Measurements from ENCODE around the gene FNDC3B. TPM values are rescaled to one million over a fixed set of nuclear protein-coding genes. Genes with fewer than 3 reads are reported as not detected.

The FNDC3B gene
- total RNA-seq, 4 donors from 2014 or later, result 23.9 to 61.9 (median 37.0) TPM

DNA sequence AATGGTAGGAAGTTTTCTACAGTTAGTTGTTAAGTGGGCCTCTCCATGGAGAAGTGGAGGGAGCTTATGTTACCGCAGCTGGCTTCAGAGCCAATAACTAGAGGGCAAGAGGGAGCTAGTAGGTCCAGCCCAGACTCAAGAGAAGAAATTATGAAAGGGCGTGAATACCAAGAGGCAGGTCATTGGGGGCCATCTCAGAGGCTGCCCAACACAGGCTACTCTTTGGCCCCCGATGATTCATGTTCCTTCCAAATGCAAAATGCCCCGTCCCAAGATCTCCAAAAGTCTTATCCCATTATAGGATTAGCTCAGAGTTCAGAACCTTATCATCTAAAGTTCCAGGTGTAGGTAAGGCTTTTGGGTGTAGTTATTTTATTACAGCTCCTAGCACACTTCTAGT, 94.5 kb downstream of the FNDC3B start:
- no peaks in the 10 kb centered on the region for H3K9me3 ChIP-seq
- H3K27me3 ChIP-seq, result no peaks in the 10 kb centered on the region
- WGBS, result 100% methylated on average over 4 of the region's 4 CpGs
- no peak overlapping the region for H3K4me3 ChIP-seq
- H3K27ac ChIP-seq, result no peak overlapping the region
- H3K36me3 ChIP-seq, result no peaks in the 10 kb centered on the region
- TF ChIP-seq POLR2A (IDR thresholded peaks at IDR 0.05) (no peak), POLR2AphosphoS5 (IDR thresholded peaks at IDR 0.05) (no peak), EP300 (IDR thresholded peaks at IDR 0.05) (no peak)
- TF ChIP-seq, protein P1, sequence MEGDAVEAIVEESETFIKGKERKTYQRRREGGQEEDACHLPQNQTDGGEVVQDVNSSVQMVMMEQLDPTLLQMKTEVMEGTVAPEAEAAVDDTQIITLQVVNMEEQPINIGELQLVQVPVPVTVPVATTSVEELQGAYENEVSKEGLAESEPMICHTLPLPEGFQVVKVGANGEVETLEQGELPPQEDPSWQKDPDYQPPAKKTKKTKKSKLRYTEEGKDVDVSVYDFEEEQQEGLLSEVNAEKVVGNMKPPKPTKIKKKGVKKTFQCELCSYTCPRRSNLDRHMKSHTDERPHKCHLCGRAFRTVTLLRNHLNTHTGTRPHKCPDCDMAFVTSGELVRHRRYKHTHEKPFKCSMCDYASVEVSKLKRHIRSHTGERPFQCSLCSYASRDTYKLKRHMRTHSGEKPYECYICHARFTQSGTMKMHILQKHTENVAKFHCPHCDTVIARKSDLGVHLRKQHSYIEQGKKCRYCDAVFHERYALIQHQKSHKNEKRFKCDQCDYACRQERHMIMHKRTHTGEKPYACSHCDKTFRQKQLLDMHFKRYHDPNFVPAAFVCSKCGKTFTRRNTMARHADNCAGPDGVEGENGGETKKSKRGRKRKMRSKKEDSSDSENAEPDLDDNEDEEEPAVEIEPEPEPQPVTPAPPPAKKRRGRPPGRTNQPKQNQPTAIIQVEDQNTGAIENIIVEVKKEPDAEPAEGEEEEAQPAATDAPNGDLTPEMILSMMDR (IDR thresholded peaks at IDR 0.05), result no peak
- no peak for DNase-seq (ENCODE audit: low spot score in 2 of 2)
- peaks cover 71% of the 10 kb centered on the region for H3K4me1 ChIP-seq

DNA sequence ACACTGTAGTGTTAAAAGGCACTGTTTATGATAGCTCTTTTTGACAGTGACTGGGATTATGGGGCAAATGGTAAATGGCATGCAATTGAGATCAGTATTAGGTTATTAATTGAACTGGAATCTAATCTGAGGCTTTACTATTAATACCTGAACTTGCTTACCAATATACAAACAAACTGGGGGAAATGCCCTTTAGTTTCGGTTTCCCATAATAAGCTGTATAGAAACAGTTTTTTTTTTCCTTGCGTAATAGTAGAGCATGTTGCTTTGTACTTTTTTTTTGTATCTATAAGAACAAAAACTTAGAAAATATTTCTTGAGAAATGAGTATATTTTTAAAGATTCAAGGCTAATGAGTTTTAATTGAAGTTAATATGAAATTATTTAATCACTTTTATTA, 95.0 kb downstream of the FNDC3B start:
- no peaks in the 10 kb centered on the region for H3K27me3 ChIP-seq
- no peak overlapping the region for H3K27ac ChIP-seq
- no peak overlapping the region for H3K4me3 ChIP-seq
- peaks cover 71% of the 10 kb centered on the region for H3K4me1 ChIP-seq
- no peaks in the 10 kb centered on the region for H3K9me3 ChIP-seq
- TF ChIP-seq POLR2AphosphoS5 (IDR thresholded peaks at IDR 0.05) (no peak), EP300 (IDR thresholded peaks at IDR 0.05) (no peak), POLR2A (IDR thresholded peaks at IDR 0.05) (no peak)
- TF ChIP-seq, protein P1 (IDR thresholded peaks at IDR 0.05), result no peak
- 81% methylated on average over 2 of the region's 2 CpGs for WGBS
- no peaks in the 10 kb centered on the region for H3K36me3 ChIP-seq
- DNase-seq (ENCODE audit: low spot score in 2 of 2), result no peak

DNA sequence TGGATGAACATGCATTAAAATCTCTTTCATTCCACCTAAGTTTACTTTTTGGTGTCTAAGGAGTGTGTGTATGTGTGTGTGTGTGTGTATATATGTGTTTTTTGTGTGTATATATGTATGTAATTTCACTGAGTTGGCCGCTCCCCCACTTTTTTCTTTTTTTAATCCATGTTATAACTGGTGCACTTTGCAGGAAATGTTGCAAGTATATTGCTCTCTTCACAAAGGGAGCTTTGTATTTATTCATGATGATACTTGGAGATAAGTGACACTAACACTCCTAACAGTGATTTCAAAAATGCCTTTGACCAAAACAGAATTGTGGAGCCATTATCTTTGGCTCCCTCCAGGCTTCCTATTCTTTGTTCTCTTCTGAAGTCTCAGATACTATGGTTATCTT, 95.8 kb downstream of the FNDC3B start:
- peak overlapping the region; percentile 39 for H3K27ac ChIP-seq
- peaks cover 70% of the 10 kb centered on the region for H3K4me1 ChIP-seq

DNA sequence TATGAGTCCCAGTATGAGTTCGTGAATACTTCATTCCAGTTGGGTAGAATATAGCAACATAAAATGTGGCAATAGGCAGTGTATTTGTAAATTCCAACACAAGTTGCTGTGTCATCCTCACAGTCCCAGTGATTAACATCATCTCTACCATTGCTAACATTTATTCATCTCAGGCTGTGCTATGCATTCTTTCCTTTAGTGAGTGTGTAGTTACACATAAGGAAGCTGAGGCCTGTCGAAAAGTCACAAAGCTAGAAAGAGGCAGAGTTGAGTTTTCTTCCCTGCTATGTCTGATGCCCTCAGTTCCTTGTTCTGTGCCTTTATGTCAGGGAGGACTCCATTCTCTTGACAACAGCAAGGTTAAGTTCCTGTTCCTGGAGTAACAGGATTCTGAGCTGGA, 96.4 kb downstream of the FNDC3B start:
- Histone ChIP-seq H3K27me3 (no peaks in the 10 kb centered on the region), H3K9me3 (no peaks in the 10 kb centered on the region), H3K27ac (peak overlapping the region; percentile 39), H3K4me3 (no peak overlapping the region), H3K36me3 (no peaks in the 10 kb centered on the region), H3K4me1 (peaks cover 70% of the 10 kb centered on the region)
- no peak for DNase-seq (ENCODE audit: low spot score in 2 of 2)
- 67% methylated on average over 2 of the region's 2 CpGs for WGBS
- TF ChIP-seq EP300 (IDR thresholded peaks at IDR 0.05) (no peak), POLR2AphosphoS5 (IDR thresholded peaks at IDR 0.05) (no peak), POLR2A (IDR thresholded peaks at IDR 0.05) (no peak)
- TF ChIP-seq, protein P1 (IDR thresholded peaks at IDR 0.05), result no peak

More for the DNA sequence above, 95.8 kb downstream of the FNDC3B start:
- WGBS, result 85% methylated on average over 1 of the region's 1 CpG
- DNase-seq (ENCODE audit: low spot score in 2 of 2), result no peak
- TF ChIP-seq POLR2AphosphoS5 (IDR thresholded peaks at IDR 0.05) (no peak), EP300 (IDR thresholded peaks at IDR 0.05) (no peak), POLR2A (IDR thresholded peaks at IDR 0.05) (no peak)
- TF ChIP-seq, protein P1 (IDR thresholded peaks at IDR 0.05), result no peak
- Histone ChIP-seq H3K27me3 (no peaks in the 10 kb centered on the region), H3K9me3 (no peaks in the 10 kb centered on the region), H3K36me3 (no peaks in the 10 kb centered on the region), H3K4me3 (no peak overlapping the region)

DNA sequence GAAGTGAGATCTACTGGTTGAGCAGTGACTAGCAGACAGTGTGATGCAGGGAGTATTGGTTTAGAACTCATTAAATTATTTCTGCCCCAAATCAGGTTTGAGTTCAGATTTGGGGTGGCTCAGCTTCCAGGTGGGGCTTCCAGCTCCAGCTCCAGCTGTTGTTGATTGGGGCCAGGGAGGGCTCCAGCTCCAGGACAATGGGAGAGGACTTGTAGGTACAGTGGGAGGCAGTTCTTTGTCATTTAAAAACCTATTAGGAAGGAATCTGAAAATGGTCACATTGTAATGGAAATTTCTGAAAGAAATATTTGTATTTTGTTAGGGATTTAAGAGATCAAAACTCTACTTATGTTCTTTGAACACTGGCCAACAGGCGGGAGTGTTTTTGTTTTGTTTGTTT, 97.0 kb downstream of the FNDC3B start:
- Histone ChIP-seq H3K36me3 (no peaks in the 10 kb centered on the region), H3K27ac (peak overlapping the region; percentile 3), H3K9me3 (no peaks in the 10 kb centered on the region), H3K4me1 (peaks cover 72% of the 10 kb centered on the region), H3K4me3 (no peak overlapping the region), H3K27me3 (no peaks in the 10 kb centered on the region)
- TF ChIP-seq, protein P1 (IDR thresholded peaks at IDR 0.05), result no peak
- TF ChIP-seq EP300 (IDR thresholded peaks at IDR 0.05) (no peak), POLR2A (IDR thresholded peaks at IDR 0.05) (no peak), POLR2AphosphoS5 (IDR thresholded peaks at IDR 0.05) (no peak)
- 81% methylated on average over 1 of the region's 1 CpG for WGBS
- no peak for DNase-seq (ENCODE audit: low spot score in 2 of 2)

Measured in suprapubic skin (tissue), 4 donors.